ENCODE measurements around the gene CHD2.

GRCh38 chr15:93033434-93034045 is 133.4 kb downstream of the CHD2 start:
- no peak for TF ChIP-seq POLR2AphosphoS5 (IDR thresholded peaks at IDR 0.05; ENCODE audit: insufficient read depth in 1 of 2, low read depth in 1 of 2)
- TF ChIP-seq CTCF (IDR thresholded peaks at IDR 0.05) = no peak
